Hepatocyte (in vitro differentiated cells): ENCODE results near the gene GAPVD1. TPM values are rescaled to one million over a fixed set of nuclear protein-coding genes. Genes with fewer than 3 reads are reported as not detected.

Experiments
- DNase-seq: peaks from one replicate; pipeline ENCODE4 v3.0.0-alpha.2; 2016; ENCODE audit warnings: low spot score
- H2AFZ ChIP-seq: fragments of 200-600 bp; sonication (generic); 2 replicates; pipeline ENCODE4 v1.6.0; 2016; ENCODE audit warnings: antibody characterized with exemption, mild to moderate bottlenecking
- H3K27ac ChIP-seq: fragments of 200-600 bp; sonication (generic); 2 replicates; pipeline ENCODE4 v1.5.1; 2016; ENCODE audit warnings: mild to moderate bottlenecking
- H3K27me3 ChIP-seq: fragments of 200-600 bp; sonication (generic); 2 replicates; pipeline ENCODE4 v1.6.1; 2016
- H3K36me3 ChIP-seq: fragments of 200-600 bp; sonication (generic); replicated peaks from 2 replicates; pipeline ENCODE4 v1.5.1; 2016; ENCODE audit warnings: low read depth; ENCODE audit not compliant: insufficient read depth
- H3K4me1 ChIP-seq: fragments of 200-600 bp; sonication (generic); 2 replicates; pipeline ENCODE4 v1.5.1; 2016; ENCODE audit warnings: mild to moderate bottlenecking, moderate library complexity; ENCODE audit not compliant: insufficient read depth
- H3K4me2 ChIP-seq: fragments of 200-600 bp; sonication (generic); 2 replicates; pipeline ENCODE4 v1.6.0; 2016
- H3K4me3 ChIP-seq: fragments of 200-600 bp; sonication (generic); 2 replicates; pipeline ENCODE4 v1.5.1; 2016; ENCODE audit warnings: mild to moderate bottlenecking
- H3K79me2 ChIP-seq: fragments of 200-600 bp; sonication (generic); 2 replicates; pipeline ENCODE4 v1.6.0; 2017; ENCODE audit warnings: mild to moderate bottlenecking
- H3K9me2 ChIP-seq: fragments of 200-600 bp; sonication (generic); replicated peaks from 2 replicates; pipeline ENCODE4 v1.6.0; 2017; ENCODE audit warnings: mild to moderate bottlenecking; ENCODE audit not compliant: insufficient read depth
- H3K9me3 ChIP-seq: fragments of 200-600 bp; sonication (generic); 2 replicates; pipeline ENCODE4 v1.5.1; 2016; ENCODE audit warnings: low read depth, mild to moderate bottlenecking
- H4K20me1 ChIP-seq: fragments of 200-600 bp; sonication (generic); 2 replicates; pipeline ENCODE4 v1.6.0; 2016; ENCODE audit warnings: mild to moderate bottlenecking; ENCODE audit not compliant: insufficient read depth, poor library complexity, severe bottlenecking
- EZH2 ChIP-seq: fragments of 200-600 bp; sonication (generic); IDR thresholded peaks from 2 replicates; pipeline ENCODE4 v1.6.1; 2016; ENCODE audit warnings: antibody characterized with exemption, mild to moderate bottlenecking, borderline replicate concordance
- EZH2phosphoT487 ChIP-seq: fragments of 200-600 bp; sonication (generic); IDR thresholded peaks from one replicate; pipeline ENCODE4 v1.6.1; 2018; ENCODE audit warnings: antibody characterized with exemption, mild to moderate bottlenecking, low read depth, moderate library complexity; ENCODE audit not compliant: unreplicated experiment, severe bottlenecking
- WGBS: methylation state at CpG from one replicate; pipeline ENCODE4 v1.1.6; 2016; ENCODE audit warnings: low lambda C conversion rate; ENCODE audit errors: missing lambda C conversion rate; 5-methylcytosine and 5-hydroxymethylcytosine counted together
- polyA plus RNA-seq: library from polyadenylated mRNA; unstranded; fragments of >200 nt; fragmentation: Nextera tagmentation; extraction: Ambion mirVana; gene quantifications from 2 replicates; pipeline ENCODE4 v1.2.1, GENCODE V29; 2016
- total RNA-seq: library from RNA; depleted of rRNA; stranded (reverse); fragments of >200 nt; gene quantifications from 2 replicates; pipeline ENCODE4 v1.2.3, GENCODE V29; 2014
- TF ChIP-seq, protein P1 (sequence below): fragments of 200-600 bp; sonication (generic); IDR thresholded peaks from 2 replicates; pipeline ENCODE4 v1.5.1; 2016; ENCODE audit warnings: antibody characterized with exemption, mild to moderate bottlenecking; ENCODE audit not compliant: poor library complexity

GAPVD1 gene
- total and polyA plus RNA-seq, 2 experiments from 2014 or later = 25.5 to 44.7 TPM

DNA sequence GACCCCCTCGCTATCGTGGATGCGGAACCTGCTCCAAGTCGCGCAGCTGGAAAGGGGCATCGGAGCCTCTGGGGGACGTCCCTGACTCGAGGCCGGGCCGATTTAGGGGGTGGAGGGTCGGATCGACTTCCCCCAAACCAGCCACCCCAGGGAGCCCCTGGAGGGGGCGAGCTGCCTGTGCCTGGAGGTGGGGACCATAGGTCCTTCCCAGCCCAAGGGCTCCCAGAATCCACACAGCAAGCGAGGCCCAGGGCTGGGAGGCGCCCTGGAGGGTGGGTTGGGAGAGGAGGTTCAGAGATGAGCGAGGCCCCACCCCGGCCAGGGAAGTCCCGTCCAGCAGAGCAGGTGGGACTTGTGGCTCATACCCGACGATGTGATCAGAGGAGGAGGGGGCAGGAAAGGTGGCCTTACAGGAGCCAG lies 147.6 kb downstream of the GAPVD1 start:
- Histone ChIP-seq H2AFZ (no peak overlapping the region), H4K20me1 (no peaks in the 10 kb centered on the region), H3K36me3 (no peaks in the 10 kb centered on the region), H3K27me3 (no peaks in the 10 kb centered on the region), H3K9me3 (no peaks in the 10 kb centered on the region), H3K27ac (no peak overlapping the region), H3K4me3 (no peak overlapping the region), H3K4me2 (no peak overlapping the region), H3K79me2 (no peaks in the 10 kb centered on the region), H3K9me2 (no peaks in the 10 kb centered on the region), H3K4me1 (no peaks in the 10 kb centered on the region)
- TF ChIP-seq, protein P1, sequence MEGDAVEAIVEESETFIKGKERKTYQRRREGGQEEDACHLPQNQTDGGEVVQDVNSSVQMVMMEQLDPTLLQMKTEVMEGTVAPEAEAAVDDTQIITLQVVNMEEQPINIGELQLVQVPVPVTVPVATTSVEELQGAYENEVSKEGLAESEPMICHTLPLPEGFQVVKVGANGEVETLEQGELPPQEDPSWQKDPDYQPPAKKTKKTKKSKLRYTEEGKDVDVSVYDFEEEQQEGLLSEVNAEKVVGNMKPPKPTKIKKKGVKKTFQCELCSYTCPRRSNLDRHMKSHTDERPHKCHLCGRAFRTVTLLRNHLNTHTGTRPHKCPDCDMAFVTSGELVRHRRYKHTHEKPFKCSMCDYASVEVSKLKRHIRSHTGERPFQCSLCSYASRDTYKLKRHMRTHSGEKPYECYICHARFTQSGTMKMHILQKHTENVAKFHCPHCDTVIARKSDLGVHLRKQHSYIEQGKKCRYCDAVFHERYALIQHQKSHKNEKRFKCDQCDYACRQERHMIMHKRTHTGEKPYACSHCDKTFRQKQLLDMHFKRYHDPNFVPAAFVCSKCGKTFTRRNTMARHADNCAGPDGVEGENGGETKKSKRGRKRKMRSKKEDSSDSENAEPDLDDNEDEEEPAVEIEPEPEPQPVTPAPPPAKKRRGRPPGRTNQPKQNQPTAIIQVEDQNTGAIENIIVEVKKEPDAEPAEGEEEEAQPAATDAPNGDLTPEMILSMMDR = no peak
- TF ChIP-seq EZH2phosphoT487 = no peak
- no peak for TF ChIP-seq EZH2
- DNase-seq = no peak
- WGBS = 91% methylated on average over 19 of the region's 20 CpGs

DNA sequence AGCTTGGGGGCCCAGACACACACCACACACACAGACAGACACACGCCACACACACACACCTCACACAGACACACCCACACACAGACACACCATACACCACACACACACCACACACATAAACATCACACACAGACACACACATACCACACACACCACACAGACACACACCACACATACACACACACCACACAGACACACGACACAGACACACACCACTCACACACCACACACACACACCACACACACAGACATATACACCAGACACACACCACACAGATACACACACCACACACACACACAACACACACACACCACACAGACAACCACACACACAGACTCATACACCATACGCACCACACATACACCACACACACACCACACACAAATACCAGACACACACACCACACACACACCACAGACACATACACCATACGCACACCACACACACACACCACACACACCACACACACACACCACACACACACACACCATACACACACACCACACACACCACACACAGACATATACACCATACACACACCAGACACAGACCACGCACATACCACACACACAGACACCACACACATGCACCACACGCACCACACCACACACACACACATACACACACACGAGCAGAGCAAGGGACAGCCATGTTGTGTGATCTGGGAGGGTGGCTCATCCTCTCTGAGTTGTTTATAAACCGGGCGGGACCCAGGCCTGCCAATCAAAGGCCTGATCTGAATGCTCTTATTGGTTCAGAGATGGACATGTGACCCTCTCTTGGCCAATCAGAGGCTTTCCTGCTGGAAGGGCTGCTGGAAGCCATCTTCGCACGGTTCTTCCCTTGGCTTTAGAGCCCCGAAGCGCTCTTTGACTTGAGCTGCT lies 148.3 kb downstream of the GAPVD1 start:
- Histone ChIP-seq H2AFZ (no peak overlapping the region), H3K27me3 (no peaks in the 10 kb centered on the region), H3K4me3 (no peak overlapping the region), H3K36me3 (no peaks in the 10 kb centered on the region), H4K20me1 (no peaks in the 10 kb centered on the region), H3K4me2 (no peak overlapping the region), H3K4me1 (no peaks in the 10 kb centered on the region), H3K79me2 (no peaks in the 10 kb centered on the region), H3K9me2 (no peaks in the 10 kb centered on the region), H3K9me3 (no peaks in the 10 kb centered on the region), H3K27ac (no peak overlapping the region)
- TF ChIP-seq, protein P1 = no peak
- TF ChIP-seq EZH2phosphoT487 (no peak), EZH2 (no peak)
- 94% methylated on average over 12 of the region's 13 CpGs for WGBS
- DNase-seq = no peak

DNA sequence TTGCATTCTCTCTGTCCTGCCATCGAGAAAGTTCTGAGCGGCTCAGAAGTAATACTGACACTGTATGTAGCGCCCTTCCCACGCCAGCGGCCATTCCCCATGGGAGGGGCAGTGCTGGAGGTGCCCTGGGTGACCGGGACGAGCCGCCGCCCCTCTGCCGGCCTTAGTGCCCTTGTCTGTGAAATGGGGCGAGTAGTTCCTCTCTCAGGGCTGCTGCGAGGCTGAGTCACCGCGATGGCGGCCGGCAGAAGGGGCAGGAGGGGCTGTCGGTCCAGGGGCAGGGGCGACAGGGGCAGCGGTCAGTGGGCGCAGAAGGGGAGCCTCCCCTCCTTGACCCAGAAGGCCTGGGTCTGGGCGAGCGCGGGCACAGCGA lies 148.9 kb downstream of the GAPVD1 start:
- Histone ChIP-seq H3K36me3 (no peaks in the 10 kb centered on the region), H3K4me1 (no peaks in the 10 kb centered on the region), H3K27me3 (no peaks in the 10 kb centered on the region), H2AFZ (no peak overlapping the region), H4K20me1 (no peaks in the 10 kb centered on the region), H3K4me2 (no peak overlapping the region), H3K9me2 (no peaks in the 10 kb centered on the region), H3K79me2 (no peaks in the 10 kb centered on the region), H3K9me3 (no peaks in the 10 kb centered on the region), H3K4me3 (no peak overlapping the region), H3K27ac (no peak overlapping the region)
- WGBS = 98% methylated on average over 19 of the region's 24 CpGs
- TF ChIP-seq, protein P1 = no peak
- TF ChIP-seq EZH2phosphoT487 (no peak), EZH2 (no peak)
- no peak for DNase-seq
